Measurements from ENCODE around the gene SPINK5. TPM values are rescaled to one million over a fixed set of nuclear protein-coding genes. Genes with fewer than 3 reads are reported as not detected.
"Not testable (repeated sequence)": the region's sequence is repeated elsewhere in the genome, so short reads cannot be mapped to it uniquely, and the experiment has no call there.

Gene SPINK5
- total and polyA plus RNA-seq, 4 experiments from 2014 or later: not detected

DNA sequence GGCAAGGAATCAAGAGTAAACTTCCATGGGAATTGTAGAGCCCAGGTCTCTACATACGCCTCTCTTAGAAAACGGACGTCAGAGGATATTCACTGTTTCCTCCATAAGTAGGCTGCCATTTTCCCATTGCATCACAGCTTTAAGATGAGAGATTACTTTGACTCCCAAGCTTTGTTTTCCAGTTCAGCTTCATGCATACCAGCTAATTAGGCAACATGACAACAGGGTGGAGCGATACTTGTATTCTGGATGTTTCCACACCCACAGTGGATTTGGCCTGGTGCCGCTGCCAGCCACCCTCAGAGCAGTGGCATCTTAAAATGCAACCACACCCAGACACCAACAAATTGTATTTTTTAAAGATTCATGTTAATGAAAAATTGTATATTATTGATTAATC is 20.9 kb upstream of the SPINK5 start:
- H3K27ac Mint-ChIP-seq: no peak overlapping the region
- POLR2A ChIA-PET (ENCODE audit: partially characterized antibody): no interaction called here
- H3K4me3 Mint-ChIP-seq: no peak overlapping the region
- no peaks in the 10 kb centered on the region for H3K36me3 ChIP-seq (ENCODE audit: insufficient read depth, low read length)
- no peaks in the 10 kb centered on the region for H3K36me3 Mint-ChIP-seq
- no peak overlapping the region for H3K4me3 ChIP-seq (ENCODE audit: low read length in 2 of 2)
- H3K27me3 Mint-ChIP-seq: no peaks in the 10 kb centered on the region
- H3K27ac ChIP-seq (ENCODE audit: low read depth, low read length): no peak overlapping the region
- peaks cover 0 to 6% (median 2%) of the 10 kb centered on the region in 8 donors for H3K9me3 Mint-ChIP-seq
- H3K9me3 ChIP-seq (ENCODE audit: control insufficient read depth in 1 of 2, low read length in 2 of 2): no peaks in the 10 kb centered on the region
- DNase-seq: no peak
- intact Hi-C loops (cut with micrococcal nuclease): no loop called here
- no peaks in the 10 kb centered on the region for H3K4me1 ChIP-seq (ENCODE audit: insufficient read depth, low read length)
- H3K4me1 Mint-ChIP-seq: no peaks in the 10 kb centered on the region
- H3K27me3 ChIP-seq (ENCODE audit: insufficient read depth, low read length): no peaks in the 10 kb centered on the region
- CTCF ChIA-PET (ENCODE audit: partially characterized antibody): no interaction called here

DNA sequence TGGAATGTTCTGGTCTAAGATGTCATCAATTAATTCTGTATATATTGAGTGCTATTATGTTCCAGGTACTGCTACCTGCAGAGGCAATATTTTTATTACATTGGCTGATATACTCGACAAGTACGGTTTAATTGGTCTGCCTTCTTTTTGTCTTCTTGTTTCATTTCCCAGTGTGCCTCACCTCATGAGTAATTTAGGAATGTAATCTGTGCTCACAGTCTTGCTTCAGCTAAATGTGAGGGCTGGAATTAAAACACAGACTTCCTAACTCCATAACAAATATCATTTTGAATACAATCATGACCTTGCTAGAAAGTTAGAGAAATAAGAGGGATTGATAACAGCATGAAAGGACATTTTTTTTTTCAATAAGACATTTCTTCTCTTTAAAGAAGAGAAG is 20.1 kb upstream of the SPINK5 start:
- no peaks in the 10 kb centered on the region for H3K27me3 Mint-ChIP-seq
- ChIA-PET CTCF (ENCODE audit: partially characterized antibody) (no interaction called here), POLR2A (ENCODE audit: partially characterized antibody) (no interaction called here)
- DNase-seq: no peak
- no peak overlapping the region for H3K4me3 Mint-ChIP-seq
- no peaks in the 10 kb centered on the region for H3K4me1 Mint-ChIP-seq
- no peaks in the 10 kb centered on the region for H3K4me1 ChIP-seq (ENCODE audit: insufficient read depth, low read length)
- no peaks in the 10 kb centered on the region for H3K36me3 ChIP-seq (ENCODE audit: insufficient read depth, low read length)
- intact Hi-C loops (cut with micrococcal nuclease): no loop called here
- no peaks in the 10 kb centered on the region for H3K9me3 ChIP-seq (ENCODE audit: control insufficient read depth in 1 of 2, low read length in 2 of 2)
- H3K4me3 ChIP-seq (ENCODE audit: low read length in 2 of 2): no peak overlapping the region
- H3K27me3 ChIP-seq (ENCODE audit: insufficient read depth, low read length): no peaks in the 10 kb centered on the region
- H3K27ac Mint-ChIP-seq: no peak overlapping the region
- no peaks in the 10 kb centered on the region for H3K36me3 Mint-ChIP-seq
- H3K9me3 Mint-ChIP-seq: peaks cover 0 to 7% (median 2%) of the 10 kb centered on the region in 8 donors
- no peak overlapping the region for H3K27ac ChIP-seq (ENCODE audit: low read depth, low read length)

DNA sequence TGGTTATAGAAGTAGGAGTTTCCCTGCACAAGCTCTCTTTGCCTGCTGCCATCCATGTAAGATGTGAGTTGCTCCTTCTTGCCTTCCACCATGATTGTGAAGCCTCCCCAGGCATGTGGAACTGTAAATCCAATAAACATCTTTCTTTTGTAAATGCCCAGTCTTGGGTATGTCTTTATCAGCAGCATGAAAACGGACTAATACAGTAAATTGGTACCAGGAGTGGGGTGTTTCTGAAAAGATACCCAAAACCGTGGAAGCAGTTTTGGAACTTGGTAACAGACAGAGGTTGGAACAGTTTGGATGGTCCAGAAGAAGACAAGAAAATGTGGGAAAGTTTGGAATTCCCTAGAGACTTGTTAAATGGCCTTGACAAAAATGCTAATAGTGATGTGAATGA is 8.6 kb upstream of the SPINK5 start:
- H3K4me1 ChIP-seq (ENCODE audit: insufficient read depth, low read length); H3K36me3 ChIP-seq (ENCODE audit: insufficient read depth, low read length); H3K27ac ChIP-seq (ENCODE audit: low read depth, low read length); intact Hi-C loops (cut with micrococcal nuclease); H3K4me1 Mint-ChIP-seq; H3K27me3 Mint-ChIP-seq; H3K9me3 ChIP-seq (ENCODE audit: control insufficient read depth in 1 of 2, low read length in 2 of 2); H3K36me3 Mint-ChIP-seq; H3K27ac Mint-ChIP-seq; H3K27me3 ChIP-seq (ENCODE audit: insufficient read depth, low read length); CTCF ChIA-PET (ENCODE audit: partially characterized antibody); POLR2A ChIA-PET (ENCODE audit: partially characterized antibody); H3K4me3 Mint-ChIP-seq; DNase-seq; H3K4me3 ChIP-seq (ENCODE audit: low read length in 2 of 2): not testable (repeated sequence)
- H3K9me3 Mint-ChIP-seq: peaks cover 3 to 47% (median 33%) of the 10 kb centered on the region in 8 donors

DNA sequence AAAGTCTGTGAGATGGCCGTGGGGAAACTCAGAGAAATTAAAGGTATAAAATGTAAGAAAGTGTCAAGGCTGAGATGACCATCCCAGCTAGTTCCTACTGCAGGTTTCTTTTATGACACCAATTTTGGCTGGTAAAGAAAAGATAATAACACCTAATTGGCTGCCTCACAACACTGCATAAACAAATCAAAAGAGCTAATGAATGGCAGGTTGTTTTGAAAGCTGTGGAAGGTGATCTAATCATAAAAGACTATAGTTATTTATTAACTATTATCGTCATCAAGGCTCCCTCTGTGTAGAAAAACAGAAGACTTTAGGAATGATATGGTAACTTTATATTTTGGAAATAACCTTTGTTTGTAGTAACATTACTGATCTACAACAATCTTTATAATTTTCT is 3.5 kb upstream of the SPINK5 start:
- intact Hi-C loops (cut with micrococcal nuclease): no loop called here
- ChIA-PET POLR2A (ENCODE audit: partially characterized antibody) (no interaction called here), CTCF (ENCODE audit: partially characterized antibody) (no interaction called here)
- H3K27ac ChIP-seq (ENCODE audit: low read depth, low read length): no peak overlapping the region
- H3K9me3 ChIP-seq (ENCODE audit: control insufficient read depth in 1 of 2, low read length in 2 of 2): no peaks in the 10 kb centered on the region
- peaks cover 2 to 4% of the 10 kb centered on the region in 2 donors for H3K36me3 Mint-ChIP-seq
- no peaks in the 10 kb centered on the region for H3K27me3 ChIP-seq (ENCODE audit: insufficient read depth, low read length)
- DNase-seq: no peak
- peaks cover 1 to 24% (median 18%) of the 10 kb centered on the region in 8 donors for H3K9me3 Mint-ChIP-seq
- H3K4me3 Mint-ChIP-seq: no peak overlapping the region
- H3K27me3 Mint-ChIP-seq: no peaks in the 10 kb centered on the region
- no peaks in the 10 kb centered on the region for H3K4me1 ChIP-seq (ENCODE audit: insufficient read depth, low read length)
- H3K4me1 Mint-ChIP-seq: no peaks in the 10 kb centered on the region
- H3K36me3 ChIP-seq (ENCODE audit: insufficient read depth, low read length): no peaks in the 10 kb centered on the region
- no peak overlapping the region for H3K4me3 ChIP-seq (ENCODE audit: low read length in 2 of 2)
- no peak overlapping the region for H3K27ac Mint-ChIP-seq

DNA sequence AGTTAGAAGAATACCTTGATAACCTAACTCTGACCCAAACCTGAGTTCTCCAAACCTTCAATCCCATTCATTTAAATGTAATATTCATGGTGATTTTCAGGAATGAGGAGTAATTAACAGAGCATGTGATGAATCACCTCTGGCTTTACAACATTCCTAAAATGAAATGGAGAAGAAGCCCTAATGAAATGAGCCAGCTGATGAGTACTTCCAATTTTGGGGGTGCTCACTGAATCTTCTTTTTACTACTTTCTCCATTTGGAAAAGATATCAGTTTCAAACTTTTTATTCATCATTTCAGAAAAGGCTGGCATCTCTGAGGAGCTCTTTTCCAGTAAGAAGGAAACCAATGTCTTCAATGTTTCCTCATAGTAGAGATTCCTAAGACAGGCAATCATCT is 2.9 kb upstream of the SPINK5 start:
- Histone ChIP-seq H3K27me3 (ENCODE audit: insufficient read depth, low read length) (no peaks in the 10 kb centered on the region), H3K4me3 (ENCODE audit: low read length in 2 of 2) (no peak overlapping the region), H3K27ac (ENCODE audit: low read depth, low read length) (no peak overlapping the region), H3K4me1 (ENCODE audit: insufficient read depth, low read length) (no peaks in the 10 kb centered on the region), H3K9me3 (ENCODE audit: control insufficient read depth in 1 of 2, low read length in 2 of 2) (no peaks in the 10 kb centered on the region), H3K36me3 (ENCODE audit: insufficient read depth, low read length) (no peaks in the 10 kb centered on the region)
- Mint-ChIP-seq H3K9me3 (peaks cover 0 to 19% (median 13%) of the 10 kb centered on the region in 8 donors), H3K36me3 (peaks cover 2 to 4% of the 10 kb centered on the region in 2 donors), H3K4me3 (no peak overlapping the region), H3K27ac (no peak overlapping the region), H3K4me1 (no peaks in the 10 kb centered on the region), H3K27me3 (no peaks in the 10 kb centered on the region)
- DNase-seq: no peak
- intact Hi-C loops (cut with micrococcal nuclease): no loop called here
- ChIA-PET CTCF (ENCODE audit: partially characterized antibody) (no interaction called here), POLR2A (ENCODE audit: partially characterized antibody) (no interaction called here)

DNA sequence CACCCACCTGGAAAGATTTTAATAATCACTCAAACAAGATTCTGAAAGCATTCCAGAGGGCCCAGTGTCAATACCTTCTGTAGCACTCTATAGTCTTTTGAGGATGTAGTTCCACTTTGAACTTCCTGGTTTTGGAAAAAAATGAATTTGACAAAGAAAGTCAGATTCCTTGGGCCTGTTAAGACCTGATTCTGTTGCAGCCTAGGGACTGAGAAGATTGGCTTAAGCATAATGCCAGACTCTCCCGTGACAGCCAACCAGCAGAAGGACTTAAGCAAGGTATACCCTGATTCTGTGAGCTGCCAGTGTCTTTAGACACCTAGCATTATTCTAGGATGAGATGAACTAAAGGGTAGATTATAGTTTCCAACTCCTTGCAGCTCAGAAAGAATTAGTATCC is 6.8 kb downstream of the SPINK5 start:
- Histone ChIP-seq H3K4me3 (ENCODE audit: low read length in 2 of 2) (no peak overlapping the region), H3K27me3 (ENCODE audit: insufficient read depth, low read length) (no peaks in the 10 kb centered on the region), H3K36me3 (ENCODE audit: insufficient read depth, low read length) (no peaks in the 10 kb centered on the region), H3K9me3 (ENCODE audit: control insufficient read depth in 1 of 2, low read length in 2 of 2) (no peaks in the 10 kb centered on the region), H3K27ac (ENCODE audit: low read depth, low read length) (no peak overlapping the region), H3K4me1 (ENCODE audit: insufficient read depth, low read length) (no peaks in the 10 kb centered on the region)
- no peak overlapping the region for H3K4me3 Mint-ChIP-seq
- H3K27ac Mint-ChIP-seq: no peak overlapping the region
- no peaks in the 10 kb centered on the region for H3K4me1 Mint-ChIP-seq
- no peaks in the 10 kb centered on the region for H3K27me3 Mint-ChIP-seq
- H3K36me3 Mint-ChIP-seq: no peaks in the 10 kb centered on the region
- intact Hi-C loops (cut with micrococcal nuclease): no loop called here
- H3K9me3 Mint-ChIP-seq: peaks cover 0 to 3% (median 0%) of the 10 kb centered on the region in 8 donors
- CTCF ChIA-PET (ENCODE audit: partially characterized antibody): no interaction called here
- DNase-seq: no peak
- POLR2A ChIA-PET (ENCODE audit: partially characterized antibody): no interaction called here

DNA sequence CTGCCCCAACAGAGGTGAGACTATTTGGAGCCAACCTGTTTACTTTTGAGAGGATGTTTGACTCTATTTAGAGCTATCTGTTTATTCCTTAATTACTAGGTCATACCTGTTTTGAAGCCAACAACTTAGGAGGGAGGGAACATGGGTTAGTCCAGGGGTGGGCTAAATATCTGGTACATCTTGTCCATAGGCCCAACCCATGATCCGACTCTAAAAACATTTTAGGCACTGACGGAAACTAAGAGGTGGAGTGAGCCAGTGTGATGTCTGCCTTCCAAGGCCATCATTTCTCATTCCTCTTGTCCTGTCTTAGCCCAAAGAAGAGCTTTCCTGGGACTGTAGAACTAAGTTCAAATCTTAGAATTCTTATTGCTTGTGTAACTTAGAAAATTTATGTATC is 8.4 kb downstream of the SPINK5 start:
- H3K4me3 ChIP-seq (ENCODE audit: low read length in 2 of 2): no peak overlapping the region
- Mint-ChIP-seq H3K4me3 (no peak overlapping the region), H3K36me3 (no peaks in the 10 kb centered on the region), H3K4me1 (no peaks in the 10 kb centered on the region), H3K27me3 (no peaks in the 10 kb centered on the region), H3K9me3 (peaks cover 0 to 16% (median 4%) of the 10 kb centered on the region in 8 donors), H3K27ac (no peak overlapping the region)
- no peak for DNase-seq
- intact Hi-C loops (cut with micrococcal nuclease): no loop called here
- ChIA-PET POLR2A (ENCODE audit: partially characterized antibody) (no interaction called here), CTCF (ENCODE audit: partially characterized antibody) (no interaction called here)
- no peaks in the 10 kb centered on the region for H3K4me1 ChIP-seq (ENCODE audit: insufficient read depth, low read length)
- no peaks in the 10 kb centered on the region for H3K36me3 ChIP-seq (ENCODE audit: insufficient read depth, low read length)
- H3K27ac ChIP-seq (ENCODE audit: low read depth, low read length): no peak overlapping the region
- H3K9me3 ChIP-seq (ENCODE audit: control insufficient read depth in 1 of 2, low read length in 2 of 2): no peaks in the 10 kb centered on the region
- no peaks in the 10 kb centered on the region for H3K27me3 ChIP-seq (ENCODE audit: insufficient read depth, low read length)

DNA sequence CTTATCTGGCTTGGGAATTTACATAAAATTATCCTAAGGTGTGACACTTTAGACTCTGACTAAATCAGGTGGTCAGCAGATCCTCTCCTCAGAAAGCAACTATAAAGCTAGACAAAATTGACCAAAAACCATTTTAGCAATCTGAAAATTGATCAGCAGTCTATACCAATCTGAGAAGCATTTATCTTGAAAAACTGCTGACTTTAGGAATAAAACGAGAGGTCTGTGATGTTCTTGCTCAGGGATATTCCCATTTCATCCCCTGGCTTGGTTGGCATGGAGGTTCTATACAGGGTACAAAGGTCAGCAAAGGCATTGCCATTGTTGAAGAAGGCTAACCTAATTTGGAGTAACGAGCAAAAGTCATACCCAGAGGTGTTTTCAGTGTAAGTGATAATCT is 11.7 kb downstream of the SPINK5 start:
- no peaks in the 10 kb centered on the region for H3K36me3 ChIP-seq (ENCODE audit: insufficient read depth, low read length)
- POLR2A ChIA-PET (ENCODE audit: partially characterized antibody): no interaction called here
- H3K9me3 Mint-ChIP-seq: peaks cover 0 to 16% (median 4%) of the 10 kb centered on the region in 8 donors
- no peaks in the 10 kb centered on the region for H3K27me3 ChIP-seq (ENCODE audit: insufficient read depth, low read length)
- no peak overlapping the region for H3K4me3 Mint-ChIP-seq
- H3K27me3 Mint-ChIP-seq: no peaks in the 10 kb centered on the region
- H3K27ac ChIP-seq (ENCODE audit: low read depth, low read length): no peak overlapping the region
- H3K4me3 ChIP-seq (ENCODE audit: low read length in 2 of 2): no peak overlapping the region
- no peaks in the 10 kb centered on the region for H3K4me1 ChIP-seq (ENCODE audit: insufficient read depth, low read length)
- H3K36me3 Mint-ChIP-seq: no peaks in the 10 kb centered on the region
- CTCF ChIA-PET (ENCODE audit: partially characterized antibody): no interaction called here
- H3K27ac Mint-ChIP-seq: no peak overlapping the region
- no peak for DNase-seq
- no peaks in the 10 kb centered on the region for H3K9me3 ChIP-seq (ENCODE audit: control insufficient read depth in 1 of 2, low read length in 2 of 2)
- intact Hi-C loops (cut with micrococcal nuclease): no loop called here
- H3K4me1 Mint-ChIP-seq: no peaks in the 10 kb centered on the region
